Stimulated activated effector memory CD8-positive, alpha-beta T cell treated with anti-CD3 and anti-CD28 coated beads, Interleukin-12 subunit alpha, Interleukin-12 subunit beta, amount 100 ng/mL, for 72 hours (primary cell): ENCODE data around the gene DPY30.
"Not testable (repeated sequence)": the region's sequence is repeated elsewhere in the genome, so short reads cannot be mapped to it uniquely, and the experiment has no call there.

ENCODE experiments used
- ATAC-seq: fragments of 150-1000 bp; cut with Tn5 transposase; 2 replicates; pipeline ENCODE4 v1.10.0; 2021
- DNase-seq, 2 donors: peaks; one replicate each; pipeline ENCODE4 v3.0.0; 2021 to 2022; ENCODE audit warnings: low spot score in 2 of 2
- H3K27ac Mint-ChIP-seq: one replicate; pipeline ENCODE4 v1.8.0; 2022; ENCODE audit warnings: mild to moderate bottlenecking, mixed read lengths
- H3K36me3 Mint-ChIP-seq: one replicate; pipeline ENCODE4 v1.8.0; 2022; ENCODE audit warnings: mild to moderate bottlenecking, mixed read lengths
- H3K4me1 Mint-ChIP-seq: one replicate; pipeline ENCODE4 v1.8.0; 2022; ENCODE audit warnings: mixed read lengths
- H3K4me3 Mint-ChIP-seq: one replicate; pipeline ENCODE4 v1.8.0; 2022; ENCODE audit warnings: mild to moderate bottlenecking, mixed read lengths
- H3K9me3 Mint-ChIP-seq: one replicate; pipeline ENCODE4 v1.8.0; 2022; ENCODE audit warnings: mixed read lengths

The DPY30 gene

GRCh38 chr2:32018789-32019482 is 20.7 kb downstream of the DPY30 start:
- peaks cover 38% of the 10 kb centered on the region for H3K36me3 Mint-ChIP-seq
- ATAC-seq, result not testable (repeated sequence)

GRCh38 chr2:32012872-32013271 is 26.7 kb downstream of the DPY30 start:
- Mint-ChIP-seq H3K4me1 (peaks cover 11% of the 10 kb centered on the region), H3K36me3 (peaks cover 26% of the 10 kb centered on the region), H3K4me3 (no peak overlapping the region), H3K9me3 (no peaks in the 10 kb centered on the region), H3K27ac (no peak overlapping the region)
- DNase-seq (no peak), ATAC-seq (no peak)

More at GRCh38 chr2:32018789-32019482, 20.7 kb downstream of the DPY30 start:
- not testable (repeated sequence) for H3K27ac Mint-ChIP-seq, DNase-seq, H3K4me3 Mint-ChIP-seq, H3K4me1 Mint-ChIP-seq, H3K9me3 Mint-ChIP-seq

- ATAC-seq (no peak), DNase-seq (peak in 1 of 2 donors; percentile 49)
- peaks cover 27% of the 10 kb centered on the region for H3K36me3 Mint-ChIP-seq
- H3K27ac Mint-ChIP-seq, result peak overlapping the region; percentile 97
- no peaks in the 10 kb centered on the region for H3K9me3 Mint-ChIP-seq
- H3K4me1 Mint-ChIP-seq, result peaks cover 22% of the 10 kb centered on the region
- H3K4me3 Mint-ChIP-seq, result peak overlapping the region; percentile 88
Measured at GRCh38 chr2:32011485-32011960, 28.1 kb downstream of the DPY30 start.

GRCh38 chr2:32010670-32011484 is 28.7 kb downstream of the DPY30 start, which contains the start of gene MEMO1:
MEMO1 (minus strand) TSS chr2:32011008; CDS start chr2:32010247, 761 bp downstream.
- Mint-ChIP-seq H3K4me1 (peaks cover 26% of the 10 kb centered on the region), H3K4me3 (peak within 1 kb of the TSS; percentile 88), H3K9me3 (no peaks in the 10 kb centered on the region), H3K27ac (peak within 1 kb of the TSS; percentile 97), H3K36me3 (peaks cover 22% of the 10 kb centered on the region)
- peak; percentile 83 for ATAC-seq
- peak; percentile 76 to 96 for DNase-seq

GRCh38 chr2:32010280-32010669 is 29.3 kb downstream of the DPY30 start:
- Mint-ChIP-seq H3K4me1 (peaks cover 32% of the 10 kb centered on the region), H3K4me3 (peak overlapping the region; percentile 88), H3K36me3 (peaks cover 22% of the 10 kb centered on the region), H3K27ac (peak overlapping the region; percentile 97)
- ATAC-seq (peak; percentile 82), DNase-seq (peak; percentile 57 to 85)
- not testable (repeated sequence) for H3K9me3 Mint-ChIP-seq

GRCh38 chr2:32009516-32010256 is 29.9 kb downstream of the DPY30 start:
- Mint-ChIP-seq H3K4me1 (peaks cover 38% of the 10 kb centered on the region), H3K36me3 (peaks cover 22% of the 10 kb centered on the region), H3K4me3 (peak overlapping the region; percentile 88), H3K9me3 (no peaks in the 10 kb centered on the region), H3K27ac (peak overlapping the region; percentile 91)
- DNase-seq, result peak; percentile 28 to 81
- peak; percentile 42 for ATAC-seq

- Mint-ChIP-seq H3K4me3 (peak overlapping the region; percentile 88), H3K36me3 (peaks cover 22% of the 10 kb centered on the region), H3K27ac (peak overlapping the region; percentile 91), H3K4me1 (peaks cover 43% of the 10 kb centered on the region), H3K9me3 (no peaks in the 10 kb centered on the region)
- DNase-seq (no peak), ATAC-seq (no peak)
Measured at GRCh38 chr2:32008805-32009515, 30.6 kb downstream of the DPY30 start.

GRCh38 chr2:32007121-32007391 is 32.5 kb downstream of the DPY30 start:
- Mint-ChIP-seq H3K27ac (no peak overlapping the region), H3K9me3 (no peaks in the 10 kb centered on the region), H3K4me3 (no peak overlapping the region), H3K36me3 (peaks cover 22% of the 10 kb centered on the region), H3K4me1 (peaks cover 43% of the 10 kb centered on the region)
- DNase-seq, result no peak
- no peak for ATAC-seq

- H3K27ac Mint-ChIP-seq, result no peak overlapping the region
- DNase-seq, result no peak
- H3K4me1 Mint-ChIP-seq, result peaks cover 37% of the 10 kb centered on the region
- peaks cover 15% of the 10 kb centered on the region for H3K36me3 Mint-ChIP-seq
- ATAC-seq, result no peak
- no peaks in the 10 kb centered on the region for H3K9me3 Mint-ChIP-seq
- no peak overlapping the region for H3K4me3 Mint-ChIP-seq
Measured at GRCh38 chr2:32005371-32005976, 34.1 kb downstream of the DPY30 start.

- peaks cover 54% of the 10 kb centered on the region for H3K4me1 Mint-ChIP-seq
- no peak overlapping the region for H3K27ac Mint-ChIP-seq
- DNase-seq (peak in 1 of 2 donors; percentile 23), ATAC-seq (no peak)
- H3K9me3 Mint-ChIP-seq, result no peaks in the 10 kb centered on the region
- H3K4me3 Mint-ChIP-seq, result no peak overlapping the region
- H3K36me3 Mint-ChIP-seq, result peaks cover 6% of the 10 kb centered on the region
Measured at GRCh38 chr2:32003791-32004190, 35.8 kb downstream of the DPY30 start.

GRCh38 chr2:32002406-32002805 is 37.2 kb downstream of the DPY30 start:
- H3K27ac Mint-ChIP-seq, result no peak overlapping the region
- H3K4me1 Mint-ChIP-seq, result peaks cover 60% of the 10 kb centered on the region
- ATAC-seq, result no peak
- H3K9me3 Mint-ChIP-seq, result no peaks in the 10 kb centered on the region
- H3K36me3 Mint-ChIP-seq, result peaks cover 5% of the 10 kb centered on the region
- H3K4me3 Mint-ChIP-seq, result no peak overlapping the region
- no peak for DNase-seq

GRCh38 chr2:31999438-31999837 is 40.2 kb downstream of the DPY30 start:
- Mint-ChIP-seq H3K4me3 (no peak overlapping the region), H3K4me1 (peaks cover 53% of the 10 kb centered on the region), H3K9me3 (no peaks in the 10 kb centered on the region), H3K36me3 (no peaks in the 10 kb centered on the region), H3K27ac (peak overlapping the region; percentile 20)
- ATAC-seq (no peak), DNase-seq (no peak)

- H3K9me3 Mint-ChIP-seq, result no peaks in the 10 kb centered on the region
- H3K4me1 Mint-ChIP-seq, result peaks cover 50% of the 10 kb centered on the region
- H3K4me3 Mint-ChIP-seq, result no peak overlapping the region
- ATAC-seq (peak; percentile 51), DNase-seq (no peak)
- no peaks in the 10 kb centered on the region for H3K36me3 Mint-ChIP-seq
- peak overlapping the region; percentile 20 for H3K27ac Mint-ChIP-seq
Measured at GRCh38 chr2:31998731-31999383, 40.7 kb downstream of the DPY30 start.

GRCh38 chr2:31997653-31998052 is 42.0 kb downstream of the DPY30 start:
- Mint-ChIP-seq H3K4me1 (peaks cover 58% of the 10 kb centered on the region), H3K4me3 (peak overlapping the region; percentile 0), H3K27ac (no peak overlapping the region), H3K36me3 (peaks cover 5% of the 10 kb centered on the region), H3K9me3 (no peaks in the 10 kb centered on the region)
- ATAC-seq, result peak; percentile 78
- DNase-seq, result no peak
